Esophagus muscularis mucosa (tissue), 4 donors: ENCODE data around the gene DCUN1D4. TPM values are rescaled to one million over a fixed set of nuclear protein-coding genes. Genes with fewer than 3 reads are reported as not detected.

Source experiments
- DNase-seq: peaks from one replicate; pipeline ENCODE4 v3.0.0-alpha.2; 2017; ENCODE audit errors: extremely low spot score
- H3K27ac ChIP-seq, 4 donors: fragments of 200-600 bp; sonication (generic); replicated peaks in 1 of 4; 1 replicate in 3 of 4; 2 replicates in 1 of 4; pipeline ENCODE4 v1.5.1; 2016 to 2019; ENCODE audit warnings: mild to moderate bottlenecking in 1 of 4
- H3K27me3 ChIP-seq, 4 donors: fragments of 200-600 bp; sonication (generic); one replicate each; pipeline versions ENCODE4 v1.5.1 to v1.6.0; 2016 to 2019
- H3K36me3 ChIP-seq, 4 donors: fragments of 200-600 bp; sonication (generic); one replicate each; pipeline ENCODE4 v1.5.1; 2016 to 2019
- H3K4me1 ChIP-seq, 4 donors: fragments of 200-600 bp; sonication (generic); one replicate each; pipeline ENCODE4 v1.5.1; 2016 to 2019
- H3K4me3 ChIP-seq, 4 donors: fragments of 200-600 bp; sonication (generic); 1 replicate in 2 of 4; 2 replicates in 2 of 4; pipeline ENCODE4 v1.5.1; 2016 to 2019; ENCODE audit warnings: mild to moderate bottlenecking in 4 of 4, moderate library complexity in 1 of 4
- H3K9me3 ChIP-seq, 4 donors: fragments of 200-600 bp; sonication (generic); 1 replicate in 3 of 4; 2 replicates in 1 of 4; pipeline ENCODE4 v1.5.1; 2016 to 2019
- CTCF ChIP-seq, 3 experiments: fragments of 200-600 bp in 2 of 3; fragments of 450-650 bp in 1 of 3; sonication (generic) in 2 of 3; IDR thresholded peaks; one replicate each; pipeline ENCODE4 v1.5.1; 2017 to 2019; ENCODE audit warnings: antibody characterized with exemption in 3 of 3, mild to moderate bottlenecking in 2 of 3, moderate library complexity in 1 of 3
- EP300 ChIP-seq: sonication (generic); formaldehyde crosslinking; IDR thresholded peaks from one replicate; pipeline ENCODE4 v1.6.1; 2017; ENCODE audit warnings: antibody characterized with exemption
- POLR2A ChIP-seq: fragments of 450-650 bp; IDR thresholded peaks from one replicate; pipeline ENCODE4 v1.6.1; 2017; ENCODE audit warnings: antibody characterized with exemption, moderate library complexity, mild to moderate bottlenecking, low read depth
- POLR2AphosphoS5 ChIP-seq, 2 donors: sonication (generic); formaldehyde crosslinking; IDR thresholded peaks; one replicate each; pipeline ENCODE4 v1.6.1; 2017; ENCODE audit warnings: antibody characterized with exemption in 2 of 2
- WGBS: methylation state at CpG from one replicate; pipeline ENCODE4 v1.1.5; 2018; 5-methylcytosine and 5-hydroxymethylcytosine counted together
- intact Hi-C: fragments of 100-400 bp; cut with DNase I; formaldehyde crosslinking; loops from one replicate; pipeline ENCODE4 v1.15.1; 2023
- total RNA-seq, 4 donors: library from RNA; depleted of rRNA; stranded (reverse); fragments of >200 nt; gene quantifications; one replicate each; pipeline versions ENCODE4 v1.1.0 to v1.2.1, GENCODE V29; 2016

Gene DCUN1D4
- total RNA-seq, 4 donors from 2014 or later: 36.0 to 70.6 (median 51.9) TPM

- Histone ChIP-seq H3K27ac (no peak overlapping the region), H3K4me1 (peaks cover 0 to 18% (median 6%) of the 10 kb centered on the region in 4 donors), H3K36me3 (peaks cover 6 to 93% (median 56%) of the 10 kb centered on the region in 4 donors), H3K27me3 (no peaks in the 10 kb centered on the region), H3K9me3 (no peaks in the 10 kb centered on the region), H3K4me3 (no peak overlapping the region)
- WGBS: 94% methylated on average over 9 of the region's 9 CpGs
- no peak for DNase-seq
- no peak for TF ChIP-seq POLR2AphosphoS5 (IDR thresholded peaks at IDR 0.05)
- no peak for TF ChIP-seq CTCF (IDR thresholded peaks at IDR 0.05)
- TF ChIP-seq EP300: no peak
- TF ChIP-seq POLR2A: no peak
- intact Hi-C loops: no loop called here
These were observed 37.3 kb downstream of the DCUN1D4 start for GRCh38 chr4:51880016-51880915.

- Histone ChIP-seq H3K4me3 (no peak overlapping the region), H3K9me3 (no peaks in the 10 kb centered on the region), H3K4me1 (peaks cover 0 to 14% (median 11%) of the 10 kb centered on the region in 4 donors), H3K36me3 (peaks cover 0 to 88% (median 53%) of the 10 kb centered on the region in 4 donors), H3K27ac (peak overlapping the region in 1 of 4 donors; percentile 11), H3K27me3 (no peaks in the 10 kb centered on the region)
- TF ChIP-seq POLR2A (no peak), CTCF (IDR thresholded peaks at IDR 0.05) (no peak), POLR2AphosphoS5 (IDR thresholded peaks at IDR 0.05) (no peak), EP300 (no peak)
- WGBS: 53% methylated on average over 2 of the region's 2 CpGs
- DNase-seq: no peak
- intact Hi-C loops: no loop called here
These were observed 41.1 kb downstream of the DCUN1D4 start for GRCh38 chr4:51884055-51884454.

GRCh38 chr4:51884606-51885005 lies 41.7 kb downstream of the DCUN1D4 start:
- H3K4me3 ChIP-seq: no peak overlapping the region
- intact Hi-C loops: no loop called here
- WGBS: 90% methylated on average over 2 of the region's 2 CpGs
- no peaks in the 10 kb centered on the region for H3K9me3 ChIP-seq
- no peak for TF ChIP-seq EP300
- no peak for TF ChIP-seq POLR2A
- TF ChIP-seq POLR2AphosphoS5 (IDR thresholded peaks at IDR 0.05): no peak
- no peak for TF ChIP-seq CTCF (IDR thresholded peaks at IDR 0.05)
- peaks cover 0 to 14% (median 11%) of the 10 kb centered on the region in 4 donors for H3K4me1 ChIP-seq
- H3K36me3 ChIP-seq: peaks cover 0 to 83% (median 49%) of the 10 kb centered on the region in 4 donors
- no peaks in the 10 kb centered on the region for H3K27me3 ChIP-seq
- no peak for DNase-seq
- peak overlapping the region in 1 of 4 donors; percentile 11 for H3K27ac ChIP-seq

- H3K27ac ChIP-seq: no peak overlapping the region
- TF ChIP-seq POLR2A (no peak), CTCF (IDR thresholded peaks at IDR 0.05) (peak in 2 of 3 experiments; percentile 31 to 47), EP300 (no peak), POLR2AphosphoS5 (IDR thresholded peaks at IDR 0.05) (no peak)
- H3K36me3 ChIP-seq: peaks cover 0 to 82% (median 44%) of the 10 kb centered on the region in 4 donors
- intact Hi-C loops: no loop called here
- WGBS: 68% methylated on average over 5 of the region's 5 CpGs
- H3K27me3 ChIP-seq: no peaks in the 10 kb centered on the region
- H3K4me1 ChIP-seq: peaks cover 0 to 14% (median 11%) of the 10 kb centered on the region in 4 donors
- H3K9me3 ChIP-seq: no peaks in the 10 kb centered on the region
- no peak overlapping the region for H3K4me3 ChIP-seq
- no peak for DNase-seq
These were observed 42.4 kb downstream of the DCUN1D4 start for GRCh38 chr4:51885363-51885762.
